ENCODE measurements around the gene LRMDA. TPM values are rescaled to one million over a fixed set of nuclear protein-coding genes. Genes with fewer than 3 reads are reported as not detected.

Gene LRMDA
- polyA plus RNA-seq, 3 donors: 39.8 to 59.6 (median 56.4) TPM

- Mint-ChIP-seq H3K9me3 (no peaks in the 10 kb centered on the region), H3K4me1 (no peaks in the 10 kb centered on the region), H3K27me3 (ENCODE audit: low read depth in 3 of 3) (peaks cover 0 to 1% (median 0%) of the 10 kb centered on the region in 3 donors), H3K27ac (no peak overlapping the region), H3K36me3 (peaks cover 0 to 3% of the 10 kb centered on the region in 2 donors), H3K4me3 (no peak overlapping the region)
- Histone ChIP-seq H3K4me3 (replicated peaks in 1 of 3; ENCODE audit: low read depth in 2 of 3, low read length in 3 of 3) (no peak overlapping the region), H3K27me3 (ENCODE audit: control insufficient read depth in 2 of 2, insufficient read depth in 2 of 2, low read length in 2 of 2) (no peaks in the 10 kb centered on the region), H3K4me2 (replicated peaks; ENCODE audit: extremely low read depth, low read length, poor library complexity, severe bottlenecking) (no peak overlapping the region), H3K9ac (ENCODE audit: insufficient read depth, low read length, poor library complexity, severe bottlenecking) (no peak overlapping the region), H4K20me1 (ENCODE audit: insufficient read depth, low read length) (no peaks in the 10 kb centered on the region), H3K36me3 (replicated peaks in 1 of 2; ENCODE audit: control insufficient read depth in 1 of 2, insufficient read depth in 2 of 2, low read length in 2 of 2) (no peaks in the 10 kb centered on the region), H3K27ac (ENCODE audit: low read depth in 1 of 2, low read length in 2 of 2) (no peak overlapping the region), H3K9me3 (replicated peaks in 1 of 2; ENCODE audit: control insufficient read depth in 1 of 2, insufficient read depth in 1 of 2, low read length in 2 of 2) (no peaks in the 10 kb centered on the region), H3K79me2 (ENCODE audit: insufficient read depth, low read length) (no peaks in the 10 kb centered on the region), H3K4me1 (ENCODE audit: control insufficient read depth in 1 of 2, insufficient read depth in 2 of 2, low read length in 2 of 2) (no peaks in the 10 kb centered on the region), H2AFZ (ENCODE audit: insufficient read depth, low read depth, low read length, poor library complexity, severe bottlenecking) (no peak overlapping the region)
- DNase-seq: no peak
- 100% methylated on average over 4 of the region's 5 CpGs for WGBS (ENCODE audit: insufficient coverage)
- TF ChIP-seq CTCF (IDR thresholded peaks at IDR 0.05): no peak
- intact Hi-C loops (cut with micrococcal nuclease): no loop called here
These were observed 1005.0 kb downstream of the LRMDA start for GRCh38 chr10:76436401-76436811.

- Histone ChIP-seq H2AFZ (ENCODE audit: insufficient read depth, low read depth, low read length, poor library complexity, severe bottlenecking) (no peak overlapping the region), H3K79me2 (ENCODE audit: insufficient read depth, low read length) (no peaks in the 10 kb centered on the region), H3K9ac (ENCODE audit: insufficient read depth, low read length, poor library complexity, severe bottlenecking) (no peak overlapping the region), H4K20me1 (ENCODE audit: insufficient read depth, low read length) (no peaks in the 10 kb centered on the region), H3K27me3 (ENCODE audit: control insufficient read depth in 2 of 2, insufficient read depth in 2 of 2, low read length in 2 of 2) (no peaks in the 10 kb centered on the region), H3K9me3 (replicated peaks in 1 of 2; ENCODE audit: control insufficient read depth in 1 of 2, insufficient read depth in 1 of 2, low read length in 2 of 2) (no peaks in the 10 kb centered on the region), H3K27ac (ENCODE audit: low read depth in 1 of 2, low read length in 2 of 2) (no peak overlapping the region), H3K4me1 (ENCODE audit: control insufficient read depth in 1 of 2, insufficient read depth in 2 of 2, low read length in 2 of 2) (no peaks in the 10 kb centered on the region), H3K4me2 (replicated peaks; ENCODE audit: extremely low read depth, low read length, poor library complexity, severe bottlenecking) (no peak overlapping the region), H3K4me3 (replicated peaks in 1 of 3; ENCODE audit: low read depth in 2 of 3, low read length in 3 of 3) (no peak overlapping the region), H3K36me3 (replicated peaks in 1 of 2; ENCODE audit: control insufficient read depth in 1 of 2, insufficient read depth in 2 of 2, low read length in 2 of 2) (no peaks in the 10 kb centered on the region)
- 100% methylated on average over 1 of the region's 1 CpG for WGBS (ENCODE audit: insufficient coverage)
- peaks cover 0 to under 1% (median 0%) of the 10 kb centered on the region in 3 donors for H3K27me3 Mint-ChIP-seq (ENCODE audit: low read depth in 3 of 3)
- H3K9me3 Mint-ChIP-seq: peaks cover 0 to 1% (median 0%) of the 10 kb centered on the region in 7 donors
- no peaks in the 10 kb centered on the region for H3K4me1 Mint-ChIP-seq
- TF ChIP-seq CTCF (IDR thresholded peaks at IDR 0.05): no peak
- intact Hi-C loops (cut with micrococcal nuclease): no loop called here
- peaks cover 0 to 3% of the 10 kb centered on the region in 2 donors for H3K36me3 Mint-ChIP-seq
- no peak for DNase-seq
- H3K27ac Mint-ChIP-seq: no peak overlapping the region
- H3K4me3 Mint-ChIP-seq: no peak overlapping the region
These were observed 1005.6 kb downstream of the LRMDA start for GRCh38 chr10:76436981-76437380.

Measured in CD14-positive monocyte (primary cell).